DMS 273 (cell line): Measurements from ENCODE around the gene CLDND1.

Experiments used
- DNase-seq: peaks from one replicate; lab custom pipeline; 2025; ENCODE audit not compliant: unreplicated experiment; lab: John Stamatoyannopoulos, UW

CLDND1 gene

DNA sequence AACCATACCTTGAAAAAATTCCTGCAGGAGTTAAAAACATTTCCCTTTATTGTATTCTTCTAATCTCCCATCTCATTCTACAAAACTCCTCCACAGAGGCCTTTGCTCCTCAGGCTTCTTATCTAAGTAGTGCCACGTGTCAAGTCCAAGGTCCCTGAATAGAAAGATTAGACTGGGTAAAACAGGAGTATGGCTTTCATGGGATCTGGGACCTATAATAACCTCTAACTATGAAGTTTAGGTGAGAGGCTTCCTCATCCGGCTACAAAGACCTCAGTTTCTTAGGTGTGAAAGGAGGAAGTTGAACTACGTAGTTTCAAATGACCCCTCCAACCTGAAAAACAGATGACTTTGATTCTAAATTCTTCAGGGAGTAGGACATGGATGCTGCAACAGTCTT lies 29.1 kb upstream of the CLDND1 start:
- no peak for DNase-seq

- no peak for DNase-seq
Measured at GRCh38 chr3:98551236-98551635, 28.5 kb upstream of the CLDND1 start.

DNA sequence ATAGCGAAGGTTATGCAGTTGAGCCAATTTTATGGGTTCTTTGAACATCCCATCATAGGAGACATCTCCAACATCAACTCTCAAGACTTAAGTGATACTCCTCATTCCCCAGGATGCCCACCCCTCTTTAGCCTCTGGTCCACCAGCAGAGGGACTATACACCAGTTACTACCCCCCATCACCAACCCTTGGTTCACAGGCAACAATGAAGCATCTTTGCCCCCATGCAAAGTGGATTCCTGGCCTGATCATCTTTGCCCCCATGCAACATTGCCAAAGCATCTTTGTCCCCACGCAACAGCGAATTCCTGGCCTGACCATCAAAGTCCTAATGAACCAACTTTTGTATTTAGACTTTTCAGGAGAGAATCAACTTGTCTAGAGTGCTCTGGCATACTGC lies 28.1 kb upstream of the CLDND1 start:
- no peak for DNase-seq

DNA sequence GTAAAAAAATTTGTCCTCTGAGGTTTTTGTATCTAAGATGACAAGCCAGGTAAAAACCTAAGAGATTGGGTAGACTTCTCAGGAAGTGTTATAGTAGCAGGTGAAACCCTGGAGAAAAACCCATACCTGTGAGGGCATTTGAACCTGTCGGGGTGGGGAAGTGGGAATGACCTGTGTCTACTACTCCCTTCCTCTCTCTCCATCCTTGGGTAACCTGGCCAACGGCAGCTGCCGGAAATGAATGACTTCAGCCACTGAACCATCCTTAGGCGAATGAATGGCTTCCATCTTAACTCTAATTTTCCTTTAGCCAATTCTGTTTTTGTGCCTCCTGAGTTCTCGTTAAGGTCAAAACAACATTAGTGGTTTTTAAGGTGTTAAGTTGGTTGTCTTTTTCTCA lies 25.8 kb upstream of the CLDND1 start:
- DNase-seq, result no peak

DNA sequence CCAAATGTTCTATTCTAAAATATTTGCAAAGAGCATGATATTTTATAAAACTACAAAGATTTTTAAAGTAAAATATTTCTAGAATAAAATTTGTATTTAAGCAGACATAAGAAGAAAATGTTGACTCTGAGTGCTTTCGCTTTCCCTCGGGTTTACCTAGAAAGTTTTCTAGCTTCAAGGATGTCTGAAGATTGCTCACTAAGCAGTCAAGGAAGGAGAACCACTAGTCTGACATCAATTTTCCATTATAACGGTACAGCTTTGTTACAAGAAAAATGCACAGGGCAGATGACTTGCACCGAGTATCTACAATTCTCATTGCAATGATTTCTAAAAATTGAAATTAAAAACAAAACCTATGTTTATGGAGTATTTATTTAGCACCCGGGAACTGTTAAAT lies 23.2 kb upstream of the CLDND1 start:
- DNase-seq, result peak; percentile 12

DNA sequence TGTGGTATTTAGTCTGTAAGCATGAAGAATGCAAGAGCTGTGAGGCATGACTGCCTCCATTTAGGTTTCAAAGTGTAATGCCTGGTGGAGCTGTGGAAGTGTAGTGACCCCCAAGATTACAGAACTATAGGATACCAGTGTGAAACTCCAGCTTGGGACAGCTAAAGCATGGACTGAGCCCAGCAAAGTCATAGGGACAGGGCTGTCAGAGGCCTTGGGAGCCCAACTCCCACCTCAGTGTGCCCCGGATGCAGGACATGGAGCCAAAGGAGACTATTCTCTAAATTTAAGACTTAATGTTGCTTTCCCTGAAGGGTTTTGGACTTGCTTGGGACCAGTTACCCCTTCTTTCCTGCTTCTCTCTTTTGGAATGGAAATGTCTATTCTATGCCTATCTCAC lies 19.9 kb upstream of the CLDND1 start:
- DNase-seq, result peak; percentile 31

GRCh38 chr3:98541695-98542094 lies 19.0 kb upstream of the CLDND1 start:
- no peak for DNase-seq

- DNase-seq, result no peak
Measured at GRCh38 chr3:98540346-98540745, 17.6 kb upstream of the CLDND1 start.

- DNase-seq, result no peak
Measured at GRCh38 chr3:98536456-98537017, 13.8 kb upstream of the CLDND1 start.

GRCh38 chr3:98534734-98535133 lies 12.0 kb upstream of the CLDND1 start:
- DNase-seq, result no peak

DNA sequence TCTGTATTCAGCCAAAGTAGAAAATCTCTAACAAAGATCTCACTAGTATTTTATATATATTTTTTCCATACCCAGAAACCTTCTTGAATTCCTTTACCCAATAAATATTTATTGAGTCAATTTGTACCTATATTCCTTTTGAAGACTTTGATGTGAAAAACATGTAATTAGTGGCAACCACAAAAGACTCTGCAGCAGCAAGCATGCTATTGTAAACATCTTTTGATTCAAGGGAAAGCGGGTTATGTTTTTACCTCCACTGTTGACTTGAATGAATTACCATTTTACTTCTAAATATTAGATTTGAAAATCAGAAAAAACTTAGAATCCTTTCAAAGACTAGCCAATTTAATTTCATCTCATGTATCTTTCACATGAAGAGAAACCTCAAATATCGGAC lies 11.5 kb upstream of the CLDND1 start:
- peak; percentile 19 for DNase-seq

DNA sequence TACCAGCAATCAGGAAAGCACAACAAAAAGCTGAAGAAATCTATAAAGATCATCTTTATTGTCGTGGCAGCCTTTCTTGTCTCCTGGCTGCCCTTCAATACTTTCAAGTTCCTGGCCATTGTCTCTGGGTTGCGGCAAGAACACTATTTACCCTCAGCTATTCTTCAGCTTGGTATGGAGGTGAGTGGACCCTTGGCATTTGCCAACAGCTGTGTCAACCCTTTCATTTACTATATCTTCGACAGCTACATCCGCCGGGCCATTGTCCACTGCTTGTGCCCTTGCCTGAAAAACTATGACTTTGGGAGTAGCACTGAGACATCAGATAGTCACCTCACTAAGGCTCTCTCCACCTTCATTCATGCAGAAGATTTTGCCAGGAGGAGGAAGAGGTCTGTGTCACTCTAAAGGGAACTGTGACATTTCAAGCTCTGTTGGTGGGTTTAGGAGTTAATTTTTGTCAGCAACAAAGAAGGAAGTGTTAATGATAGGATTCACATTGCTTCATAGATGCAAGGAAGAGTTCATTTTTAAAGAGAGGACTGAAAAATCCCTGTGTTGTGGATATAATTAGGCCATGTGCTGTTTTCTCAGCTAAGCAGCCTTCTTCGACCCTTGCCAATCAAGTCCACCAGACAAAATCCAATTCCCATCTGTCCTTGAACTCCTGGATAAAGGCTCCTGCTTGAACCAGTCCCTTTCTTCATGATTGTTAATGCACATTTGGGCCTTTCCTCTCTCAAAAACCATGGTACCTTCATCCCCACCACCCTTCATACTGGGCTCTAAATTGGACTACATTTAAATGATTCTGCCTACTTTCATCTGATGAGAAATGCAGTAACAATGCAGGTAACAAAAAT lies 10.2 kb upstream of the CLDND1 start:
- peak; percentile 59 for DNase-seq

DNA sequence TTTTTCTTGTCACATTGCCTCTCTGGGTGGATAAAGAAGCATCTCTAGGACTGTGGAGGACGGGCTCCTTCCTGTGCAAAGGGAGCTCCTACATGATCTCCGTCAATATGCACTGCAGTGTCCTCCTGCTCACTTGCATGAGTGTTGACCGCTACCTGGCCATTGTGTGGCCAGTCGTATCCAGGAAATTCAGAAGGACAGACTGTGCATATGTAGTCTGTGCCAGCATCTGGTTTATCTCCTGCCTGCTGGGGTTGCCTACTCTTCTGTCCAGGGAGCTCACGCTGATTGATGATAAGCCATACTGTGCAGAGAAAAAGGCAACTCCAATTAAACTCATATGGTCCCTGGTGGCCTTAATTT lies 9.6 kb upstream of the CLDND1 start:
- DNase-seq, result peak; percentile 50

DNA sequence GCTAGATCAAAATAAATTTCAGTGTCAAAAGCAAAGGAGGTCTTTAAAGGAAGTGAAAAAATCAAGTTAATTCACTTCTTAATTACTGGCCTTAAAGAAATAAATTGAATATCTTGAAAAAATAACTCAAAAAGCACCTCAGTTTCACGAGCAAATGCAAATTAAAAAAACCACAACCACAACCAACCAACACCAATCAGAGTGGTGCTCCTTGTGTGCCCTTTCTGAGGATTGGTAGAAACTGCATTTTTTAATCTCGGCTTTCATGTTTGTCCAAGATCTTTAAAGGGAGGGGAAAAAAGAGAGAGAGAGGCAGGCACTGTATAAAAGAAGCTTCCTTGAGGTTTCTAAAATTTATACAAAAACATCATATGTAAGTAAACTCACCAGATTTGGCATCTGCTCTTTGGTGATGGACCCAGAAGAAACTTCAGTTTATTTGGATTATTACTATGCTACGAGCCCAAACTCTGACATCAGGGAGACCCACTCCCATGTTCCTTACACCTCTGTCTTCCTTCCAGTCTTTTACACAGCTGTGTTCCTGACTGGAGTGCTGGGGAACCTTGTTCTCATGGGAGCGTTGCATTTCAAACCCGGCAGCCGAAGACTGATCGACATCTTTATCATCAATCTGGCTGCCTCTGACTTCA lies 9.0 kb upstream of the CLDND1 start, which contains the start of gene GPR15:
Gene GPR15 (plus strand): TSS at position 357 of the 653 bp plus-strand sequence. CDS start 56 bp downstream, at position 413.
- DNase-seq, result no peak

DNA sequence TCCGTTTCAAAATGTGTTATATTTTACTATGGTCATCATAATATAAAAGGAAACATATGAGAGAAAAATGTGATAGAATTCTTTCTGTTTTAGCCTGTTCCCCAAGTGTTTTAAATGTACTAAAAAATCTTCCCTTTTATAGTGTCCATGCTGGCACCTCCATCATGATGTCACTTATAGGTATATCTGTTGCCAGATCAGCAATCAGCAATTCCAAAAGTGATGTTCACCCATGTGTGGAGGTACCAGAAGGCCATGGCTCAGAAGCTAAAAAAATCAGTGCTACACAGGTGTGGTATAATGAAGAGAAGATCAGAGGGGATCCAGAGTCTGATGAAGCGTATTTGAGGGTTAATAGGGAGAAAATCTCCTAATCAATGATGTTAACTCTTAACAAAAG lies 8.0 kb upstream of the CLDND1 start:
- no peak for DNase-seq

DNA sequence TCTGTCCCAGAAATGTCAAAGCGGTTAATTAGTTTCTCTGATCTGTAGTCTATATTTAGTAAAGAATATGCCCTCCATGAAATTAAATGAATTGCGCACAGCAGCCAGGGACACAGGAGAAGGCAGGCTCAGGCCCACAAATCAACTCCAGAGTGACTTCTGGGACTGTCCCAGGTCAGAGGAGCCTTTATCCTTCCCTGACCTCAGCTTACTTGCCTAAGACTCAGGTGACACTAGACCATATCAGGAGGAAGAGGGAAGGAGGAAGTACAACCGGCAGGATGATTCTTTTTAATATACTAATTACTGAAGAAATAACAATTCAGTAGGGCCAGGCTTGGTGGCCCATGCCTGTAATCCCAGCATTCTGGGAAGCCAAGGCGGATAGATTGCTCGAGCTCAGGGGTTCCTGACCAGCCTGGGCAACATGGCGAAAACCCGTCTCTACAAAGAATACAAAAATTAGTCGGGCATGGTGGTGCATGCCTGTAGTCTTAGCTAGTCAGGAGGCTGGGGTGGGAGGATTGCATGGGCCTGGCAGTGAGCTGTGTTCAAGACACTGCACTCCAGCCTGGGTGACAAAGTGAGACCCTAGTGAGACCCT lies 7.3 kb upstream of the CLDND1 start:
- no peak for DNase-seq

GRCh38 chr3:98528474-98529346 lies 6.0 kb upstream of the CLDND1 start:
- DNase-seq, result no peak

DNA sequence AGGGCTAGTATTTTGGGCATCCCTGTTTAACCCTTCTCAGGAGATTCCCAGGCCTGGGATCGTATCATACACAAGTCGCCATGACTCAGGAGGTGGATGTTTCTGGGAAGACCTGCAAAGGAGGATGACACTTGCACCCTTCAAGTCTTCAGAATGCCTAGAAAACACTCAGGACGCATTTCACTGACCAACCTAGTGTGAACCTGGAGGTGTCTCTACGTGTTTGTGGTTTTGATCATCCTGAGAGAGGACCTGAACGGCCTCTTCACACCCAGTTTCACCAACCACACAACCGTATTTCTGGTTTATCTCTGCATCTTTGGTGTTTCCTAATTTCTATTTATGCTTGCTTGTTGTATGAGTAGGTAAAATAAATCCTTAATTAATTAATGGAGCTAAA lies 2.8 kb upstream of the CLDND1 start:
- DNase-seq, result no peak

DNA sequence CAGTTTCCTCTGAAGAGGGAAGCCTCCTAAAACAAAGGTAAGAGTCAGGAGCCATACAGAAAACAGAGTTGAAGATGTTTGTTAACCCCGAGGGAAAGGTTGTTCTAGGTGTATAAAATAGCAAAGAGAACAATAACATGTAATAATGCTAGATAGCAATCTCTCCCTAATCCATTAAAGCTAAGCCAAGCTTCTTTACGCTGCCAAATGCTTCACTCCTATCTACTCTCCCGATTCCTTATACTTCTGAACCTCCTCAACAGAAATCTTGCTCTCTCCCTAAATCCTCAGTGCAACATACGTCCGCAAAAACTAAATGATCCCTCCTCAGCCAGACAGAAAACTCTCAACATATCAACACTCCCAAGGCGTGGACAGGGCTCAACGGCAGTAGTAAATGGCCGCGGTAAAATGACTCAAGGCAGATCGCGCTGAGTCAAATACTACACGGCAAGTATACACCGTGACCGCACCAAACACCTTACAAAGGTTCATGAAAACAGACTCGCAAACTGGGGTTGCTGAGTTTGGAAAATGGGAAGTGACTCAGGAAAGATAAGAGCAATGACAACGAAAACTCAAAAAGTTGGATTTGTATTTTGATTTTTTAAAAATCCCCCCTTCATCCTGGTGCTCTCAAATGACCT lies 682 bp downstream of the CLDND1 start:
- DNase-seq, result peak; percentile 75

- DNase-seq, result no peak
Measured at GRCh38 chr3:98519351-98519750, 3.4 kb downstream of the CLDND1 start.
